GM10248 (cell line): ENCODE results near the gene NFASC.

Source experiments
- CTCF ChIA-PET: fragments of 300-600 bp; sonication (Branson Sonifier 250); formaldehyde crosslinking; extraction: SDS; loops from one replicate; lab custom pipeline; 2021; ENCODE audit warnings: antibody characterized with exemption; lab: Yijun Ruan, JAX
- POLR2A ChIA-PET: fragments of 350-650 bp; sonication (Branson Sonifier 250); formaldehyde crosslinking; extraction: SDS; loops from one replicate; lab custom pipeline; 2020; ENCODE audit warnings: antibody characterized with exemption; lab: Yijun Ruan, JAX
- DNase-seq: peaks from one replicate; pipeline ENCODE4 v3.0.0; 2012; ENCODE audit errors: extremely low spot score
- CTCF ChIP-seq: IDR thresholded peaks from 2 replicates; pipeline ENCODE4 v1.5.1; 2012; ENCODE audit warnings: mild to moderate bottlenecking, low read depth; ENCODE audit errors: extremely low read depth, missing control alignments, control extremely low read depth

The NFASC gene

GRCh38 chr1:204962742-204963632 lies 92.3 kb downstream of the NFASC start:
- CTCF ChIA-PET: interaction anchor here (0.6 to 3.3 kb wide), 3 partner anchors 13 to 27 kb away, joined by 3 to 14 read pairs (median 5); no protein-coding TSS in a partner anchor
- POLR2A ChIA-PET: no interaction called here

GRCh38 chr1:204967451-204967850 lies 96.8 kb downstream of the NFASC start:
- no peak for TF ChIP-seq CTCF
- DNase-seq: no peak
- ChIA-PET CTCF (interaction anchor here (1.3 to 3.9 kb wide), 5 partner anchors 9 to 174 kb away, joined by 3 to 27 read pairs (median 4); no protein-coding TSS in a partner anchor), POLR2A (no interaction called here)

More at GRCh38 chr1:204962742-204963632, 92.3 kb downstream of the NFASC start:
- no peak for TF ChIP-seq CTCF
- no peak for DNase-seq

GRCh38 chr1:204968135-204968534 lies 97.5 kb downstream of the NFASC start:
- no peak for DNase-seq
- POLR2A ChIA-PET: no interaction called here
- TF ChIP-seq CTCF: no peak
- CTCF ChIA-PET: interaction anchor here (0.9 to 3.9 kb wide), 6 partner anchors 8 to 174 kb away, joined by 3 to 27 read pairs (median 4); no protein-coding TSS in a partner anchor

- CTCF ChIA-PET: interaction anchor here (0.9 to 1.3 kb wide), 2 partner anchors 11 to 27 kb away, joined by 3 read pairs; no protein-coding TSS in a partner anchor
- POLR2A ChIA-PET: no interaction called here
Measured at GRCh38 chr1:204968951-204969350, 98.3 kb downstream of the NFASC start.

GRCh38 chr1:204970937-204971336 lies 100.3 kb downstream of the NFASC start:
- ChIA-PET POLR2A (no interaction called here), CTCF (interaction anchor here (1.2 to 6.8 kb wide), 3 partner anchors 91 to 287 kb away, joined by 3 to 71 read pairs (median 9); no protein-coding TSS in a partner anchor)
- TF ChIP-seq CTCF: no peak
- no peak for DNase-seq

More at GRCh38 chr1:204968951-204969350, 98.3 kb downstream of the NFASC start:
- TF ChIP-seq CTCF: no peak
- no peak for DNase-seq

- no peak for TF ChIP-seq CTCF
- CTCF ChIA-PET: interaction anchor here (1.2 to 6.8 kb wide), 4 partner anchors 18 to 286 kb away, joined by 3 to 71 read pairs (median 10); no protein-coding TSS in a partner anchor
- POLR2A ChIA-PET: no interaction called here
- no peak for DNase-seq
Measured at GRCh38 chr1:204971517-204972336, 101.1 kb downstream of the NFASC start.
